HEK293 (cell line): ENCODE measurements around the gene EN2.

Experiments used
- CTCF ChIA-PET: fragments of 350-600 bp; formaldehyde crosslinking; extraction: SDS; loops from one replicate; lab custom pipeline; 2021; ENCODE audit warnings: antibody characterized with exemption; lab: Yijun Ruan, JAX
- POLR2A ChIA-PET: fragments of 300-600 bp; formaldehyde crosslinking; extraction: SDS; loops from one replicate; lab custom pipeline; 2020; ENCODE audit warnings: antibody characterized with exemption, inconsistent platforms; lab: Yijun Ruan, JAX
- H3K27ac ChIP-seq: fragments of 200-500 bp; sonication (Bioruptor generic); 2 replicates; pipeline ENCODE4 v1.5.1; 2014; ENCODE audit warnings: low read depth, low read length, control low read depth, inconsistent platforms; ENCODE audit errors: extremely low read depth
- H3K36me3 ChIP-seq, 2 experiments: fragments of 200-500 bp in 1 of 2; sonication (Bioruptor generic) in 1 of 2; 1 replicate in 1 of 2; 2 replicates in 1 of 2; pipeline ENCODE4 v1.5.1; 2014 to 2017; ENCODE audit warnings: inconsistent platforms in 2 of 2, low read length in 2 of 2; ENCODE audit not compliant: control insufficient read depth in 2 of 2, insufficient read depth in 1 of 2
- H3K4me1 ChIP-seq: fragments of 200-500 bp; sonication (Bioruptor generic); 2 replicates; pipeline ENCODE4 v1.5.1; 2014; ENCODE audit warnings: mild to moderate bottlenecking, low read length, inconsistent platforms; ENCODE audit not compliant: control insufficient read depth, insufficient read depth
- H3K4me3 ChIP-seq: 2 replicates; pipeline ENCODE4 v1.5.1; 2011; ENCODE audit warnings: low read depth, mild to moderate bottlenecking, control low read depth, low read length, moderate library complexity
- H3K9me3 ChIP-seq: fragments of 200-500 bp; sonication (Bioruptor generic); 2 replicates; pipeline ENCODE4 v1.5.1; 2014; ENCODE audit warnings: low read depth, low read length, inconsistent platforms; ENCODE audit not compliant: control insufficient read depth, insufficient read depth
- BCL11A ChIP-seq: fragments of 450-650 bp; formaldehyde crosslinking; IDR thresholded peaks from 2 replicates; pipeline ENCODE4 v1.5.1; 2016; ENCODE audit warnings: low read depth, missing biosample characterization, missing genetic modification characterization
- PRDM4 ChIP-seq: fragments of 450-650 bp; formaldehyde crosslinking; IDR thresholded peaks from 2 replicates; pipeline ENCODE4 v1.5.1; 2017; ENCODE audit warnings: missing biosample characterization, missing genetic modification characterization
- SP3 ChIP-seq: fragments of 450-650 bp; formaldehyde crosslinking; IDR thresholded peaks from 2 replicates; pipeline ENCODE4 v1.5.1; 2016; ENCODE audit warnings: missing biosample characterization, missing genetic modification characterization
- TCF7L2 ChIP-seq: IDR thresholded peaks from 2 replicates; pipeline ENCODE4 v1.6.1; 2011; ENCODE audit warnings: low read depth, mild to moderate bottlenecking, inconsistent platforms, low read length, moderate library complexity, borderline replicate concordance
- ZBTB26 ChIP-seq: fragments of 450-650 bp; formaldehyde crosslinking; optimal IDR thresholded peaks from 2 replicates; pipeline ENCODE3; 2016; ENCODE audit warnings: missing biosample characterization, mild to moderate bottlenecking, missing genetic modification characterization
- ZIC2 ChIP-seq: fragments of 450-650 bp; formaldehyde crosslinking; IDR thresholded peaks from 2 replicates; pipeline ENCODE4 v1.5.1; 2016; ENCODE audit warnings: missing biosample characterization, missing genetic modification characterization
- ZNF121 ChIP-seq: fragments of 450-650 bp; formaldehyde crosslinking; IDR thresholded peaks from 2 replicates; pipeline ENCODE4 v1.5.1; 2016; ENCODE audit warnings: missing biosample characterization, missing genetic modification characterization
- ZNF221 ChIP-seq: fragments of 450-650 bp; formaldehyde crosslinking; IDR thresholded peaks from 2 replicates; pipeline ENCODE4 v1.5.1; 2017; ENCODE audit warnings: missing biosample characterization, missing genetic modification characterization, borderline replicate concordance
- ZNF23 ChIP-seq: fragments of 450-650 bp; formaldehyde crosslinking; IDR thresholded peaks from 2 replicates; pipeline ENCODE4 v1.5.1; 2016; ENCODE audit warnings: missing biosample characterization, missing genetic modification characterization, borderline replicate concordance
- ZNF302 ChIP-seq: fragments of 450-650 bp; formaldehyde crosslinking; IDR thresholded peaks from 2 replicates; pipeline ENCODE4 v1.5.1; 2016; ENCODE audit warnings: missing biosample characterization, missing genetic modification characterization, low read depth
- ZNF335 ChIP-seq: fragments of 450-650 bp; formaldehyde crosslinking; conservative IDR thresholded peaks from 2 replicates; pipeline ENCODE4 v1.5.1; 2016; ENCODE audit warnings: missing biosample characterization, missing genetic modification characterization
- ZNF394 ChIP-seq: fragments of 450-650 bp; formaldehyde crosslinking; IDR thresholded peaks from 2 replicates; pipeline ENCODE4 v1.5.1; 2016; ENCODE audit warnings: missing biosample characterization, missing genetic modification characterization, mild to moderate bottlenecking, moderate library complexity, borderline replicate concordance
- ZNF48 ChIP-seq: fragments of 450-650 bp; formaldehyde crosslinking; IDR thresholded peaks from 2 replicates; pipeline ENCODE4 v1.5.1; 2016; ENCODE audit warnings: missing biosample characterization, missing genetic modification characterization
- ZNF596 ChIP-seq: fragments of 450-650 bp; IDR thresholded peaks from 2 replicates; pipeline ENCODE4 v1.5.0; 2018; ENCODE audit warnings: missing biosample characterization, mild to moderate bottlenecking, missing genetic modification characterization, moderate library complexity
- ZNF704 ChIP-seq: fragments of 450-650 bp; formaldehyde crosslinking; IDR thresholded peaks from 2 replicates; pipeline ENCODE4 v1.5.1; 2016; ENCODE audit warnings: missing biosample characterization, missing genetic modification characterization
- TF ChIP-seq, protein P1 (sequence below): fragments of 450-650 bp; formaldehyde crosslinking; IDR thresholded peaks from 2 replicates; pipeline ENCODE4 v1.5.1; 2017; ENCODE audit warnings: missing biosample characterization, missing genetic modification characterization
- TF ChIP-seq, protein P2 (sequence below): fragments of 450-650 bp; formaldehyde crosslinking; IDR thresholded peaks from 2 replicates; pipeline ENCODE4 v1.5.1; 2017; ENCODE audit warnings: missing biosample characterization, missing genetic modification characterization
- TF ChIP-seq, protein P3 (sequence below): fragments of 450-650 bp; IDR thresholded peaks from 2 replicates; pipeline ENCODE4 v1.5.1; 2018; ENCODE audit warnings: missing biosample characterization, mild to moderate bottlenecking, missing genetic modification characterization
- TF ChIP-seq, protein P4 (sequence below): fragments of 450-650 bp; formaldehyde crosslinking; IDR thresholded peaks from 2 replicates; pipeline ENCODE4 v1.5.1; 2016; ENCODE audit warnings: missing biosample characterization, missing genetic modification characterization, low read depth

EN2 gene

DNA sequence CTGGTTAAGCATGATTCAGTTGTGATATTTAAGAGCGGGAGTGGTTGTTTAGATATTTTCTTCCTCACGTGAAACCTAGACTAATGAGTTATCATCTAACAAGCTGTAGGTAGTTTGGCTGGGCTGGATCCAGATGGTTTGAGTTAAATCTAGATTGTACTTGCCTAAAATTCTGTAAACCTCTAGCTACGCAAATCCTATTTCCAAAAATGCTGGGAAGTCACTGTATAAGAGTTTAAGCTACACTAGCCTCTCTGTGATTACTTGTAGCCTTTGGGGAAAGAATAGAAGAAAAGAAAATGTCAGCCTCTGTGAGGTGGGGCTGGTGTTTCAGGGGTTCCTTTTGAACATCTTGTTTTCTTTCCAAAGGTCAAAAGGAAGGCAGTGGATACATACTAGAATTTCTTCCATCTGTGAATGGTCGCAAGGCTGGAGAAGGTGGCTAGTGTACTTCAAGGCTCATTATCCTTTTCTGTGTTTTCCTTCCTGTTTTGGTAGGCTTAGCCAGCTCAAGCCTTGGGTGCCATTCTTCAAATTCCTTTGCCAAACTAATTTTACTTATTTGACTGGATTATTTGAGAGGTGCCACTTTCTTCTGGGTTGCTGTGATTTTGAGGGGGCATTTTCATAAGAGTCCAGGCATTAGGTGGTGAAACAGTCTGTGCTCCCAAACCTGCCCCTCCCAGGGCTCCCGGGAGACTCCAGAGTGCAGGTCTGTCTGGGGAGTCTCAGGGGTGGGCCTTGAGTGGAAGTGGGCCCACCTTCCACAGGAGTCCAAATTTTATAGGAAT lies 5.2 kb upstream of the EN2 start (continued):
- no peak for TF ChIP-seq PRDM4
- no peak for TF ChIP-seq SP3 (tag by site-specific recombination)
- TF ChIP-seq, protein P1, sequence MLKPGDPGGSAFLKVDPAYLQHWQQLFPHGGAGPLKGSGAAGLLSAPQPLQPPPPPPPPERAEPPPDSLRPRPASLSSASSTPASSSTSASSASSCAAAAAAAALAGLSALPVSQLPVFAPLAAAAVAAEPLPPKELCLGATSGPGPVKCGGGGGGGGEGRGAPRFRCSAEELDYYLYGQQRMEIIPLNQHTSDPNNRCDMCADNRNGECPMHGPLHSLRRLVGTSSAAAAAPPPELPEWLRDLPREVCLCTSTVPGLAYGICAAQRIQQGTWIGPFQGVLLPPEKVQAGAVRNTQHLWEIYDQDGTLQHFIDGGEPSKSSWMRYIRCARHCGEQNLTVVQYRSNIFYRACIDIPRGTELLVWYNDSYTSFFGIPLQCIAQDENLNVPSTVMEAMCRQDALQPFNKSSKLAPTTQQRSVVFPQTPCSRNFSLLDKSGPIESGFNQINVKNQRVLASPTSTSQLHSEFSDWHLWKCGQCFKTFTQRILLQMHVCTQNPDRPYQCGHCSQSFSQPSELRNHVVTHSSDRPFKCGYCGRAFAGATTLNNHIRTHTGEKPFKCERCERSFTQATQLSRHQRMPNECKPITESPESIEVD (tag by site-specific recombination): no peak
- no peak for TF ChIP-seq ZNF121 (tag by site-specific recombination)
- TF ChIP-seq, protein P2, sequence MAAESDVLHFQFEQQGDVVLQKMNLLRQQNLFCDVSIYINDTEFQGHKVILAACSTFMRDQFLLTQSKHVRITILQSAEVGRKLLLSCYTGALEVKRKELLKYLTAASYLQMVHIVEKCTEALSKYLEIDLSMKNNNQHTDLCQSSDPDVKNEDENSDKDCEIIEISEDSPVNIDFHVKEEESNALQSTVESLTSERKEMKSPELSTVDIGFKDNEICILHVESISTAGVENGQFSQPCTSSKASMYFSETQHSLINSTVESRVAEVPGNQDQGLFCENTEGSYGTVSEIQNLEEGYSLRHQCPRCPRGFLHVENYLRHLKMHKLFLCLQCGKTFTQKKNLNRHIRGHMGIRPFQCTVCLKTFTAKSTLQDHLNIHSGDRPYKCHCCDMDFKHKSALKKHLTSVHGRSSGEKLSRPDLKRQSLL: no peak
- no peak for TF ChIP-seq ZBTB26 (tag by site-specific recombination)

GRCh38 chr7:155453296-155454182 lies 4.4 kb upstream of the EN2 start:
- Histone ChIP-seq H3K4me1 (no peaks in the 10 kb centered on the region; the same call in 1 of the 2 replicates), H3K4me3 (no peak overlapping the region), H3K27ac (no peak overlapping the region), H3K9me3 (no peaks in the 10 kb centered on the region), H3K36me3 (no peaks in the 10 kb centered on the region)
- POLR2A ChIA-PET: no interaction called here
- CTCF ChIA-PET: interaction anchor here (0.6 kb wide), 1 partner anchor 55 kb away, joined by 5 read pairs; no protein-coding TSS in a partner anchor
- TF ChIP-seq ZNF335 (tag by site-specific recombination): no peak
- TF ChIP-seq, protein P3, sequence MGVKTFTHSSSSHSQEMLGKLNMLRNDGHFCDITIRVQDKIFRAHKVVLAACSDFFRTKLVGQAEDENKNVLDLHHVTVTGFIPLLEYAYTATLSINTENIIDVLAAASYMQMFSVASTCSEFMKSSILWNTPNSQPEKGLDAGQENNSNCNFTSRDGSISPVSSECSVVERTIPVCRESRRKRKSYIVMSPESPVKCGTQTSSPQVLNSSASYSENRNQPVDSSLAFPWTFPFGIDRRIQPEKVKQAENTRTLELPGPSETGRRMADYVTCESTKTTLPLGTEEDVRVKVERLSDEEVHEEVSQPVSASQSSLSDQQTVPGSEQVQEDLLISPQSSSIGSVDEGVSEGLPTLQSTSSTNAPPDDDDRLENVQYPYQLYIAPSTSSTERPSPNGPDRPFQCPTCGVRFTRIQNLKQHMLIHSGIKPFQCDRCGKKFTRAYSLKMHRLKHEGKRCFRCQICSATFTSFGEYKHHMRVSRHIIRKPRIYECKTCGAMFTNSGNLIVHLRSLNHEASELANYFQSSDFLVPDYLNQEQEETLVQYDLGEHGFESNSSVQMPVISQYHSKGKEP (tag by site-specific recombination): no peak
- TF ChIP-seq ZNF302 (tag by site-specific recombination): no peak
- TF ChIP-seq ZIC2: no peak
- no peak for TF ChIP-seq BCL11A
- no peak for TF ChIP-seq TCF7L2
- no peak for TF ChIP-seq ZNF221 (tag by site-specific recombination)
- TF ChIP-seq, protein P4, sequence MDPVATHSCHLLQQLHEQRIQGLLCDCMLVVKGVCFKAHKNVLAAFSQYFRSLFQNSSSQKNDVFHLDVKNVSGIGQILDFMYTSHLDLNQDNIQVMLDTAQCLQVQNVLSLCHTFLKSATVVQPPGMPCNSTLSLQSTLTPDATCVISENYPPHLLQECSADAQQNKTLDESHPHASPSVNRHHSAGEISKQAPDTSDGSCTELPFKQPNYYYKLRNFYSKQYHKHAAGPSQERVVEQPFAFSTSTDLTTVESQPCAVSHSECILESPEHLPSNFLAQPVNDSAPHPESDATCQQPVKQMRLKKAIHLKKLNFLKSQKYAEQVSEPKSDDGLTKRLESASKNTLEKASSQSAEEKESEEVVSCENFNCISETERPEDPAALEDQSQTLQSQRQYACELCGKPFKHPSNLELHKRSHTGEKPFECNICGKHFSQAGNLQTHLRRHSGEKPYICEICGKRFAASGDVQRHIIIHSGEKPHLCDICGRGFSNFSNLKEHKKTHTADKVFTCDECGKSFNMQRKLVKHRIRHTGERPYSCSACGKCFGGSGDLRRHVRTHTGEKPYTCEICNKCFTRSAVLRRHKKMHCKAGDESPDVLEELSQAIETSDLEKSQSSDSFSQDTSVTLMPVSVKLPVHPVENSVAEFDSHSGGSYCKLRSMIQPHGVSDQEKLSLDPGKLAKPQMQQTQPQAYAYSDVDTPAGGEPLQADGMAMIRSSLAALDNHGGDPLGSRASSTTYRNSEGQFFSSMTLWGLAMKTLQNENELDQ (tag by site-specific recombination): no peak
- no peak for TF ChIP-seq ZNF121 (tag by site-specific recombination)
- no peak for TF ChIP-seq ZNF23
- TF ChIP-seq ZNF394 (tag by site-specific recombination): no peak
- TF ChIP-seq ZNF596 (tag by site-specific recombination): no peak
- TF ChIP-seq ZNF48 (tag by site-specific recombination): no peak
- no peak for TF ChIP-seq ZNF704 (tag by site-specific recombination)
